Suppressor macrophage treated with lipopolysaccharide for 1 hour (primary cell): ENCODE results near the gene INPP5A.
A peak's percentile ranks its signal among the peaks of the same experiment; 100 is the strongest.

Experiments used
- DNase-seq, 3 donors: peaks; one replicate each; pipeline ENCODE4 v3.0.0-alpha.2; 2020 to 2022

Gene INPP5A

GRCh38 chr10:132634241-132634946 lies 96.8 kb downstream of the INPP5A start:
- DNase-seq = no peak

- peak in 2 of 3 donors; percentile 14 to 18 for DNase-seq
These were observed 97.3 kb downstream of the INPP5A start for GRCh38 chr10:132634947-132635271.

- DNase-seq = no peak
These were observed 98.8 kb downstream of the INPP5A start for GRCh38 chr10:132636358-132636757.

- peak; percentile 62 to 83 (median 73) for DNase-seq
These were observed 100.0 kb downstream of the INPP5A start for GRCh38 chr10:132637477-132638129.

- no peak for DNase-seq
These were observed 100.5 kb downstream of the INPP5A start for GRCh38 chr10:132638130-132638515.

- no peak for DNase-seq
These were observed 101.9 kb downstream of the INPP5A start for GRCh38 chr10:132639470-132639869.

- no peak for DNase-seq
These were observed 102.9 kb downstream of the INPP5A start for GRCh38 chr10:132640326-132641125.

- DNase-seq = no peak
These were observed 103.8 kb downstream of the INPP5A start for GRCh38 chr10:132641401-132641800.

GRCh38 chr10:132641966-132642731 lies 104.6 kb downstream of the INPP5A start:
- DNase-seq = no peak

GRCh38 chr10:132642732-132643008 lies 105.1 kb downstream of the INPP5A start:
- no peak for DNase-seq

GRCh38 chr10:132643709-132644526 lies 106.3 kb downstream of the INPP5A start:
- no peak for DNase-seq

- DNase-seq = no peak
These were observed 107.1 kb downstream of the INPP5A start for GRCh38 chr10:132644527-132645246.

- DNase-seq = no peak
These were observed 107.6 kb downstream of the INPP5A start for GRCh38 chr10:132645247-132645530.

- DNase-seq = no peak
These were observed 108.2 kb downstream of the INPP5A start for GRCh38 chr10:132645630-132646442.

- DNase-seq = no peak
These were observed 109.0 kb downstream of the INPP5A start for GRCh38 chr10:132646443-132647097.

GRCh38 chr10:132647424-132647823 lies 109.8 kb downstream of the INPP5A start:
- DNase-seq = no peak

GRCh38 chr10:132648072-132648850 lies 110.7 kb downstream of the INPP5A start:
- no peak for DNase-seq

GRCh38 chr10:132648851-132649528 lies 111.4 kb downstream of the INPP5A start:
- no peak for DNase-seq
